CD14-positive monocyte (primary cell): Measurements from ENCODE around the gene ILDR2. TPM values are rescaled to one million over a fixed set of nuclear protein-coding genes. Genes with fewer than 3 reads are reported as not detected.

Source experiments
- DNase-seq, 3 donors: peaks; one replicate each; pipeline ENCODE4 v3.0.0-alpha.2; 2011 to 2022
- H2AFZ ChIP-seq: 2 replicates; pipeline ENCODE4 v1.6.0; 2012; ENCODE audit warnings: mild to moderate bottlenecking, low read depth, low read length, inconsistent platforms; ENCODE audit not compliant: insufficient read depth, poor library complexity, severe bottlenecking
- H3K27ac ChIP-seq, 2 donors: 1 replicate in 1 of 2; 2 replicates in 1 of 2; pipeline ENCODE4 v1.5.1; 2012 to 2013; ENCODE audit warnings: low read length in 2 of 2, control low read depth in 1 of 2, inconsistent platforms in 1 of 2, low read depth in 1 of 2, mild to moderate bottlenecking in 1 of 2
- H3K27me3 ChIP-seq, 2 donors: one replicate each; pipeline versions ENCODE4 v1.6.0 to v1.6.1; 2011 to 2013; ENCODE audit warnings: low read length in 2 of 2; ENCODE audit not compliant: control insufficient read depth in 2 of 2, insufficient read depth in 2 of 2
- H3K36me3 ChIP-seq, 2 donors: replicated peaks in 1 of 2; 1 replicate in 1 of 2; 2 replicates in 1 of 2; pipeline versions ENCODE4 v1.5.1 to v1.6.1; 2012 to 2013; ENCODE audit warnings: low read length in 2 of 2, control low read depth in 1 of 2, inconsistent platforms in 1 of 2, mild to moderate bottlenecking in 1 of 2; ENCODE audit not compliant: insufficient read depth in 2 of 2, control insufficient read depth in 1 of 2
- H3K4me1 ChIP-seq, 2 donors: 1 replicate in 1 of 2; 2 replicates in 1 of 2; pipeline versions ENCODE4 v1.5.1 to v1.6.1; 2012 to 2013; ENCODE audit warnings: low read length in 2 of 2, control low read depth in 1 of 2, inconsistent platforms in 1 of 2, mild to moderate bottlenecking in 1 of 2, moderate library complexity in 1 of 2; ENCODE audit not compliant: insufficient read depth in 2 of 2, control insufficient read depth in 1 of 2
- H3K4me2 ChIP-seq: replicated peaks from 2 replicates; pipeline ENCODE3; 2012; ENCODE audit warnings: low read length, moderate library complexity, mild to moderate bottlenecking; ENCODE audit not compliant: poor library complexity, severe bottlenecking; ENCODE audit errors: extremely low read depth
- H3K4me3 ChIP-seq, 3 experiments: fragments of 200-600 bp in 1 of 3; sonication (generic) in 1 of 3; replicated peaks in 1 of 3; 1 replicate in 2 of 3; 2 replicates in 1 of 3; pipeline ENCODE4 v1.5.1; 2011 to 2013; ENCODE audit warnings: low read length in 3 of 3, mild to moderate bottlenecking in 3 of 3, control low read depth in 2 of 3, low read depth in 2 of 3, inconsistent platforms in 1 of 3, moderate library complexity in 1 of 3
- H3K79me2 ChIP-seq: 2 replicates; pipeline ENCODE4 v1.6.0; 2012; ENCODE audit warnings: mild to moderate bottlenecking, control low read depth, inconsistent platforms, low read length, moderate library complexity; ENCODE audit not compliant: insufficient read depth
- H3K9ac ChIP-seq: 2 replicates; pipeline ENCODE4 v1.6.0; 2017; ENCODE audit warnings: low read length, mild to moderate bottlenecking; ENCODE audit not compliant: insufficient read depth, poor library complexity, severe bottlenecking
- H3K9me3 ChIP-seq, 2 donors: replicated peaks in 1 of 2; 1 replicate in 1 of 2; 2 replicates in 1 of 2; pipeline versions ENCODE4 v1.5.1 to v1.6.1; 2012 to 2013; ENCODE audit warnings: low read length in 2 of 2, control low read depth in 1 of 2; ENCODE audit not compliant: control insufficient read depth in 1 of 2, insufficient read depth in 1 of 2
- H4K20me1 ChIP-seq: 2 replicates; pipeline ENCODE4 v1.6.0; 2012; ENCODE audit warnings: mild to moderate bottlenecking, low read length, control low read depth, moderate library complexity; ENCODE audit not compliant: insufficient read depth
- H3K27ac Mint-ChIP-seq, 7 donors: one replicate each; pipeline ENCODE4 v1.8.0; 2020; ENCODE audit warnings: mild to moderate bottlenecking in 7 of 7, mixed read lengths in 7 of 7, moderate library complexity in 6 of 7, inconsistent platforms in 2 of 7
- H3K27me3 Mint-ChIP-seq, 3 donors: one replicate each; pipeline ENCODE4 v1.8.0; 2021 to 2022; ENCODE audit warnings: low read depth in 3 of 3, mild to moderate bottlenecking in 3 of 3, mixed read lengths in 3 of 3, moderate library complexity in 3 of 3, inconsistent platforms in 1 of 3
- H3K36me3 Mint-ChIP-seq, 2 donors: one replicate each; pipeline ENCODE4 v1.8.0; 2020; ENCODE audit warnings: mixed read lengths in 2 of 2, inconsistent platforms in 1 of 2, mild to moderate bottlenecking in 1 of 2
- H3K4me1 Mint-ChIP-seq: one replicate; pipeline ENCODE4 v1.8.0; 2020; ENCODE audit warnings: mild to moderate bottlenecking, mixed read lengths
- H3K4me3 Mint-ChIP-seq, 2 donors: one replicate each; pipeline ENCODE4 v1.8.0; 2020; ENCODE audit warnings: mild to moderate bottlenecking in 2 of 2, mixed read lengths in 2 of 2, moderate library complexity in 1 of 2
- H3K9me3 Mint-ChIP-seq, 7 donors: one replicate each; pipeline ENCODE4 v1.8.0; 2020 to 2022; ENCODE audit warnings: mixed read lengths in 7 of 7, mild to moderate bottlenecking in 6 of 7, moderate library complexity in 6 of 7, inconsistent platforms in 2 of 7
- CTCF ChIP-seq: fragments of 200-600 bp; IDR thresholded peaks from one replicate; pipeline ENCODE4 v1.8.0; 2022; ENCODE audit warnings: antibody characterized with exemption, mild to moderate bottlenecking
- whole genome bisulfite sequencing: methylation state at CpG from one replicate; pipeline ENCODE4 v1.1.5; 2013; ENCODE audit warnings: missing lambda C conversion rate; ENCODE audit not compliant: insufficient coverage; 5-methylcytosine and 5-hydroxymethylcytosine counted together
- intact Hi-C, 2 donors: fragments of 100-400 bp; cut with micrococcal nuclease; formaldehyde crosslinking; loops; one replicate each; pipeline versions ENCODE4 v1.15.0 to v1.15.1; 2023
- polyA plus RNA-seq, 3 donors: library from polyadenylated mRNA; depleted of rRNA in 1 of 3; unstranded in 2 of 3; stranded (reverse) in 1 of 3; fragments of 300-500 nt in 2 of 3; fragments of >200 nt in 1 of 3; fragmentation: Illumina TruSeq in 2 of 3; gene quantifications; 1 replicate in 2 of 3; 2 replicates in 1 of 3; pipeline ENCODE4 v1.2.3, GENCODE V29; 2012 to 2021

The ILDR2 gene
- polyA plus RNA-seq, 3 donors = not detected

GRCh38 chr1:166947398-166948043, 27.8 kb downstream of the ILDR2 start:
- intact Hi-C loops = no loop called here
- peak in 1 of 3 donors; percentile 5 for DNase-seq
- Histone ChIP-seq H3K9ac (no peak overlapping the region), H3K4me2 (peak overlapping the region; percentile 61), H3K9me3 (peaks cover 0 to 7% of the 10 kb centered on the region in 2 donors), H3K27ac (no peak overlapping the region), H3K27me3 (peaks cover 19 to 23% of the 10 kb centered on the region in 2 donors), H4K20me1 (no peaks in the 10 kb centered on the region), H3K4me1 (peaks cover 6 to 7% of the 10 kb centered on the region in 2 donors), H3K4me3 (peak overlapping the region in 1 of 3 experiments; percentile 39), H3K79me2 (no peaks in the 10 kb centered on the region), H2AFZ (peak overlapping the region; percentile 59), H3K36me3 (no peaks in the 10 kb centered on the region)
- Mint-ChIP-seq H3K9me3 (peaks cover 0 to 3% (median 0%) of the 10 kb centered on the region in 7 donors), H3K36me3 (no peaks in the 10 kb centered on the region), H3K4me3 (peak overlapping the region; percentile 70 to 89), H3K27me3 (peaks cover 17 to 33% (median 25%) of the 10 kb centered on the region in 3 donors), H3K4me1 (peaks cover 9% of the 10 kb centered on the region), H3K27ac (no peak overlapping the region)
- whole genome bisulfite sequencing = 2% methylated on average over 34 of the region's 44 CpGs
- no peak for TF ChIP-seq CTCF

- Histone ChIP-seq H4K20me1 (no peaks in the 10 kb centered on the region), H3K9me3 (peaks cover 0 to 7% of the 10 kb centered on the region in 2 donors), H3K4me2 (no peak overlapping the region), H3K9ac (no peak overlapping the region), H3K36me3 (no peaks in the 10 kb centered on the region), H3K27ac (no peak overlapping the region), H3K79me2 (no peaks in the 10 kb centered on the region), H3K4me1 (peaks cover 6 to 7% of the 10 kb centered on the region in 2 donors), H2AFZ (no peak overlapping the region), H3K27me3 (peaks cover 19 to 23% of the 10 kb centered on the region in 2 donors), H3K4me3 (no peak overlapping the region)
- intact Hi-C loops = no loop called here
- Mint-ChIP-seq H3K27me3 (peaks cover 17 to 33% (median 25%) of the 10 kb centered on the region in 3 donors), H3K9me3 (peaks cover 0 to 3% (median 0%) of the 10 kb centered on the region in 7 donors), H3K4me3 (no peak overlapping the region), H3K36me3 (no peaks in the 10 kb centered on the region), H3K4me1 (peaks cover 9% of the 10 kb centered on the region), H3K27ac (no peak overlapping the region)
- 12% methylated on average over 4 of the region's 5 CpGs for WGBS
- no peak for TF ChIP-seq CTCF
- DNase-seq = no peak
These were observed 31.0 kb downstream of the ILDR2 start for GRCh38 chr1:166944186-166944967.
